OCI-LY7 (cell line): ENCODE measurements around the gene SLAMF8.

Source experiments
- CTCF ChIP-seq: fragments of 200-600 bp; sonication (generic); conservative IDR thresholded peaks from 2 replicates; pipeline ENCODE4 v1.5.1; 2014; ENCODE audit warnings: mild to moderate bottlenecking, antibody characterized with exemption, low read length, moderate library complexity, mixed read lengths
- EZH2phosphoT487 ChIP-seq: fragments of 200-600 bp; sonication (generic); IDR thresholded peaks from 2 replicates; pipeline ENCODE4 v1.6.1; 2018; ENCODE audit warnings: low read depth, borderline replicate concordance, mild to moderate bottlenecking, mixed run types, antibody characterized with exemption, low read length, moderate library complexity, mixed read lengths

- no peak for TF ChIP-seq EZH2phosphoT487
- no peak for TF ChIP-seq CTCF
Observed at GRCh38 chr1:159881622-159882526, 55.2 kb downstream of the SLAMF8 start.
